Neural progenitor cell (in vitro differentiated cells): ENCODE measurements around the gene CRIP3.

Experiments used
- EZH2 ChIP-seq: fragments of 200-600 bp; sonication (generic); IDR thresholded peaks from 2 replicates; pipeline ENCODE4 v1.6.1; 2017; ENCODE audit warnings: antibody characterized with exemption, mild to moderate bottlenecking, moderate library complexity
- EZH2phosphoT487 ChIP-seq: fragments of 200-600 bp; sonication (generic); IDR thresholded peaks from 2 replicates; pipeline ENCODE4 v1.6.1; 2017; ENCODE audit warnings: antibody characterized with exemption
- TF ChIP-seq, protein P1 (sequence below): fragments of 200-600 bp; sonication (generic); IDR thresholded peaks from 2 replicates; pipeline ENCODE4 v1.5.1; 2017; ENCODE audit warnings: antibody characterized with exemption, mild to moderate bottlenecking

DNA sequence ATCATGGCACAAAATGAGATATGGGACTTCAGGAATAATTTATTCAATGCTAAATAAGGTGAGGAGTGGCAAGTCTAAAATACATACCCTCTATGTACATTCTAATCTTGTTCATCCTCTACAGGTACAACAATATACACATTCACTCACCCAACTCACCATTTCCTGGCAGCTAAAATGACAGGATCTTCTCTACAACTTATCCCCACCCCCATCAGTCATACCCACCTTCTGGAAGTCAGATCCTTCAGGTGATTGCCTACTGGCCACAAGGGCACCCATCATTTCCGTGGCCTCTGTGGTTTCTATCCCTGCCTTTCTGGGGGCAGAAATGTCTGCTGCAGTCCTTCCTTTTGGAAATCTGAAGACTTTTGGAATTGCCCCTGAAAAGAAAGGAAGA is 22.8 kb upstream of the CRIP3 start:
- TF ChIP-seq EZH2 (no peak), EZH2phosphoT487 (no peak)
- TF ChIP-seq, protein P1, sequence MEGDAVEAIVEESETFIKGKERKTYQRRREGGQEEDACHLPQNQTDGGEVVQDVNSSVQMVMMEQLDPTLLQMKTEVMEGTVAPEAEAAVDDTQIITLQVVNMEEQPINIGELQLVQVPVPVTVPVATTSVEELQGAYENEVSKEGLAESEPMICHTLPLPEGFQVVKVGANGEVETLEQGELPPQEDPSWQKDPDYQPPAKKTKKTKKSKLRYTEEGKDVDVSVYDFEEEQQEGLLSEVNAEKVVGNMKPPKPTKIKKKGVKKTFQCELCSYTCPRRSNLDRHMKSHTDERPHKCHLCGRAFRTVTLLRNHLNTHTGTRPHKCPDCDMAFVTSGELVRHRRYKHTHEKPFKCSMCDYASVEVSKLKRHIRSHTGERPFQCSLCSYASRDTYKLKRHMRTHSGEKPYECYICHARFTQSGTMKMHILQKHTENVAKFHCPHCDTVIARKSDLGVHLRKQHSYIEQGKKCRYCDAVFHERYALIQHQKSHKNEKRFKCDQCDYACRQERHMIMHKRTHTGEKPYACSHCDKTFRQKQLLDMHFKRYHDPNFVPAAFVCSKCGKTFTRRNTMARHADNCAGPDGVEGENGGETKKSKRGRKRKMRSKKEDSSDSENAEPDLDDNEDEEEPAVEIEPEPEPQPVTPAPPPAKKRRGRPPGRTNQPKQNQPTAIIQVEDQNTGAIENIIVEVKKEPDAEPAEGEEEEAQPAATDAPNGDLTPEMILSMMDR, result no peak
